GM12878 (cell line): ENCODE results near the gene FCHSD2. TPM values are rescaled to one million over a fixed set of nuclear protein-coding genes. Genes with fewer than 3 reads are reported as not detected.

ENCODE experiments used
- ATAC-seq: fragments of 200-7000 bp; cut with Tn5 transposase; 3 replicates; pipeline ENCODE4 v1.9.1; 2020; ENCODE audit warnings: mild to moderate bottlenecking, moderate library complexity
- BruUV-seq: library from RNA; stranded (reverse); fragments of 400-500 nt; replicated peaks from 2 replicates; lab custom pipeline; 2021; lab: Mats Ljungman, UMichigan
- CTCF ChIA-PET: fragments of 300-600 bp; sonication (Branson Sonifier 250); formaldehyde crosslinking; extraction: SDS; loops from one replicate; lab custom pipeline; 2021; ENCODE audit warnings: inconsistent platforms; lab: Yijun Ruan, JAX
- POLR2A ChIA-PET: fragments of 350-600 bp; formaldehyde crosslinking; extraction: SDS; loops from one replicate; lab custom pipeline; 2021; ENCODE audit warnings: inconsistent platforms; lab: Charles Lee
- RAD21 ChIA-PET: fragments of 300-600 bp; sonication (Branson Sonifier 250); formaldehyde crosslinking; loops from one replicate; lab custom pipeline; 2023; ENCODE audit warnings: antibody characterized with exemption; ENCODE audit not compliant: unreplicated experiment; lab: Charles Lee
- SMC1A ChIA-PET: fragments of 300-600 bp; sonication (Branson Sonifier 250); formaldehyde crosslinking; loops from one replicate; lab custom pipeline; 2023; ENCODE audit not compliant: unreplicated experiment, uncharacterized antibody; lab: Charles Lee
- DNase-seq: peaks from one replicate; pipeline ENCODE4 v3.0.0-alpha.2; 2011; ENCODE audit warnings: low read depth, low spot score
- FAIRE-seq: peaks from 3 replicates; lab custom pipeline; 2011; peaks lifted over from hg19 to GRCh38; lab: Jason Lieb, UNC
- H2AFZ ChIP-seq: 2 replicates; pipeline ENCODE4 v1.6.0; 2011; ENCODE audit warnings: low read depth, low read length, control low read depth; ENCODE audit not compliant: control insufficient read depth
- H3K27ac ChIP-seq: 2 replicates; pipeline ENCODE4 v1.5.1; 2011; ENCODE audit warnings: control low read depth; ENCODE audit not compliant: control insufficient read depth, insufficient read depth
- H3K27me3 ChIP-seq, 2 experiments: replicated peaks in 1 of 2; 2 replicates each; pipeline versions ENCODE4 v1.6.0 to v1.6.1; 2011; ENCODE audit warnings: low read length in 1 of 2; ENCODE audit not compliant: control insufficient read depth in 2 of 2, insufficient read depth in 2 of 2
- H3K36me3 ChIP-seq, 2 experiments: 2 replicates each; pipeline ENCODE4 v1.5.1; 2011; ENCODE audit warnings: low read length in 1 of 2; ENCODE audit not compliant: control insufficient read depth in 2 of 2, insufficient read depth in 2 of 2
- H3K4me1 ChIP-seq: 2 replicates; pipeline ENCODE4 v1.6.1; 2011; ENCODE audit warnings: mild to moderate bottlenecking, low read length, moderate library complexity, mixed read lengths; ENCODE audit not compliant: control insufficient read depth, insufficient read depth
- H3K4me2 ChIP-seq: 2 replicates; pipeline ENCODE4 v1.6.0; 2011; ENCODE audit warnings: control low read depth; ENCODE audit not compliant: control insufficient read depth, insufficient read depth
- H3K4me3 ChIP-seq: fragments of 200-600 bp; sonication (generic); 2 replicates; pipeline ENCODE4 v1.5.1; 2016
- H3K79me2 ChIP-seq: 2 replicates; pipeline ENCODE4 v1.6.0; 2011; ENCODE audit warnings: low read length; ENCODE audit not compliant: control insufficient read depth, insufficient read depth
- H3K9ac ChIP-seq: 2 replicates; pipeline ENCODE4 v1.8.0; 2011; ENCODE audit warnings: low read length, control low read depth, mixed read lengths; ENCODE audit not compliant: control insufficient read depth, insufficient read depth
- H3K9me3 ChIP-seq: replicated peaks from 3 replicates; pipeline ENCODE4 v1.5.1; 2011; ENCODE audit warnings: mild to moderate bottlenecking, low read length; ENCODE audit not compliant: control insufficient read depth, insufficient read depth
- H4K20me1 ChIP-seq: 2 replicates; pipeline ENCODE4 v1.6.0; 2011; ENCODE audit not compliant: control insufficient read depth, insufficient read depth
- BCL11A ChIP-seq: IDR thresholded peaks from 2 replicates; pipeline ENCODE4 v1.6.1; 2011; ENCODE audit warnings: low read depth, low read length
- FOS ChIP-seq: IDR thresholded peaks from 3 replicates; pipeline ENCODE4 v1.6.1; 2011; ENCODE audit warnings: borderline replicate concordance; ENCODE audit not compliant: insufficient read length; ENCODE audit errors: extremely low read depth
- NFYB ChIP-seq: IDR thresholded peaks from 2 replicates; pipeline ENCODE4 v1.6.1; 2011; ENCODE audit warnings: low read depth, mild to moderate bottlenecking, low read length, improper control_type of control experiment, moderate library complexity; ENCODE audit not compliant: insufficient read depth
- STAT3 ChIP-seq: IDR thresholded peaks from 2 replicates; pipeline ENCODE4 v1.6.1; 2011; ENCODE audit warnings: low read depth, low read length, improper control_type of control experiment
- YY1 ChIP-seq: IDR thresholded peaks from 2 replicates; pipeline ENCODE4 v1.6.1; 2011; ENCODE audit warnings: low read depth, mild to moderate bottlenecking, low read length
- WGBS: methylation state at CpG from one replicate; pipeline ENCODE4 v1.1.6; 2016; ENCODE audit warnings: low lambda C conversion rate; ENCODE audit not compliant: insufficient replicate concordance, insufficient coverage; ENCODE audit errors: missing lambda C conversion rate; 5-methylcytosine and 5-hydroxymethylcytosine counted together
- in situ Hi-C: fragments of 300-500 bp; cut with MboI; formaldehyde crosslinking; loops from 9 replicates; pipeline ENCODE4 v1.14.3; 2018; ENCODE audit warnings: mixed read lengths
- intact Hi-C: fragments of 100-400 bp; cut with micrococcal nuclease; formaldehyde crosslinking; loops from one replicate; pipeline ENCODE4 v1.14.2; 2022; ENCODE audit not compliant: unreplicated experiment
- polyA plus RNA-seq, 11 experiments: library from polyadenylated mRNA; depleted of rRNA in 4 of 11; unstranded in 6 of 11; stranded (reverse) in 5 of 11; fragments of >200 nt; fragmentation: Nextera tagmentation in 4 of 11; fragmentation: Illumina TruSeq in 1 of 11; extraction: Ambion mirVana in 4 of 11; extraction: Trizol in 1 of 11; gene quantifications; 1 replicate in 1 of 11; 2 replicates in 10 of 11; pipeline versions ENCODE4 v1.2.1 to v1.2.3, GENCODE V29; 2011 to 2016; ENCODE audit warnings: inconsistent platforms in 2 of 11, missing spikeins in 2 of 11, low read depth in 1 of 11
- total RNA-seq, 4 experiments: library from RNA; depleted of rRNA in 3 of 4; stranded (reverse); fragments of >200 nt in 3 of 4; fragmentation: Illumina TruSeq in 1 of 4; extraction: Trizol in 1 of 4; gene quantifications; 2 replicates each; pipeline versions ENCODE4 v1.2.1 to v1.2.3, GENCODE V29; 2013 to 2021
- TF ChIP-seq, protein P1 (sequence below): fragments of 450-650 bp; IDR thresholded peaks from 2 replicates; pipeline ENCODE4 v1.6.1; 2014; ENCODE audit warnings: mild to moderate bottlenecking

Gene FCHSD2
- total and polyA plus RNA-seq, 10 of the 15 experiments (the other 5 are each of a cell fraction or from before 2014, with no cell fraction given), result 13.2 to 89.8 (median 47.8) TPM

DNA sequence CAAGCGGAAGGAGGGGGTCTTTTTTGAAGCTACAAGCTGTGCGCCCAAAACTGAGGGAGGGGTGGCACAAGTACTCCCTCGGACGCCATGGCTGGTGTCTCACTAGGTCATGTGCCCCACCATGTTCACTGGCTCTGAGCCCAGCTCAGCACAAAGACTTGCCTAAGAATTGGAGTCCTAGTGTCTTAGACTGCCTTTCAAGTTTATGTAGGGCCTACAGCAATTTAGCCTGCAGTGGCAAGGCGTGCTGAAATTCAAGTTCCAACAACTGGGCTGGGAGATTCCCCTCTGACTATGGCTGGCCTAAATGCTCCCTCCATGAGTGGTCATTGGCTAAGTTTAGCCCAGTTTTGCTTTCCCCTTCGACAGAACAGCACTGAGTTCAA, 27.3 kb downstream of the FCHSD2 start:
- ChIA-PET RAD21 (no interaction called here), CTCF (interaction anchor here (1.4 to 1.5 kb wide), 2 partner anchors 10 to 283 kb away, joined by 3 to 6 read pairs; no protein-coding TSS in a partner anchor)
- H4K20me1 ChIP-seq, result no peaks in the 10 kb centered on the region; the same call in 1 of the 2 replicates
- BruUV-seq, result no TSS peak
- WGBS, result 89% methylated on average over 6 of the region's 6 CpGs
- H3K4me1 ChIP-seq, result no peaks in the 10 kb centered on the region
- DNase-seq, result no peak
- in situ Hi-C loops, result no loop called here
- H3K36me3 ChIP-seq, result peaks cover 20 to 22% of the 10 kb centered on the region in 2 experiments
- no peak for TF ChIP-seq FOS
- no peak for TF ChIP-seq YY1
- TF ChIP-seq BCL11A, result no peak
- TF ChIP-seq STAT3, result no peak
- no peak for TF ChIP-seq NFYB
- TF ChIP-seq, protein P1, sequence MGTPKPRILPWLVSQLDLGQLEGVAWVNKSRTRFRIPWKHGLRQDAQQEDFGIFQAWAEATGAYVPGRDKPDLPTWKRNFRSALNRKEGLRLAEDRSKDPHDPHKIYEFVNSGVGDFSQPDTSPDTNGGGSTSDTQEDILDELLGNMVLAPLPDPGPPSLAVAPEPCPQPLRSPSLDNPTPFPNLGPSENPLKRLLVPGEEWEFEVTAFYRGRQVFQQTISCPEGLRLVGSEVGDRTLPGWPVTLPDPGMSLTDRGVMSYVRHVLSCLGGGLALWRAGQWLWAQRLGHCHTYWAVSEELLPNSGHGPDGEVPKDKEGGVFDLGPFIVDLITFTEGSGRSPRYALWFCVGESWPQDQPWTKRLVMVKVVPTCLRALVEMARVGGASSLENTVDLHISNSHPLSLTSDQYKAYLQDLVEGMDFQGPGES, result no peak
- TF ChIP-seq, all 136 proteins: peak for 0
- Histone ChIP-seq H2AFZ (no peak overlapping the region), H3K9ac (no peak overlapping the region), H3K27me3 (no peaks in the 10 kb centered on the region), H3K79me2 (peaks cover 35% of the 10 kb centered on the region), H3K9me3 (peaks cover 13% of the 10 kb centered on the region), H3K4me3 (no peak overlapping the region), H3K4me2 (no peak overlapping the region), H3K27ac (no peak overlapping the region)
- ChIA-PET SMC1A (interaction anchor here (1.0 to 3.3 kb wide), 5 partner anchors 11 to 133 kb away, joined by 3 to 12 read pairs (median 6); no protein-coding TSS in a partner anchor), POLR2A (interaction anchor here (2.0 kb wide), 1 partner anchor 9 kb away, joined by 5 read pairs; no protein-coding TSS in a partner anchor)
- no peak for ATAC-seq
- intact Hi-C loops, result no loop called here
- no peak for FAIRE-seq
